NOMO-1 treated with dmso at 0.1 percent for 144 hours (cell line): ENCODE measurements around the gene VPS4A.

Experiments used
- DNase-seq: peaks from one replicate; lab custom pipeline; 2025; ENCODE audit not compliant: unreplicated experiment; lab: John Stamatoyannopoulos, UW

VPS4A gene

DNA sequence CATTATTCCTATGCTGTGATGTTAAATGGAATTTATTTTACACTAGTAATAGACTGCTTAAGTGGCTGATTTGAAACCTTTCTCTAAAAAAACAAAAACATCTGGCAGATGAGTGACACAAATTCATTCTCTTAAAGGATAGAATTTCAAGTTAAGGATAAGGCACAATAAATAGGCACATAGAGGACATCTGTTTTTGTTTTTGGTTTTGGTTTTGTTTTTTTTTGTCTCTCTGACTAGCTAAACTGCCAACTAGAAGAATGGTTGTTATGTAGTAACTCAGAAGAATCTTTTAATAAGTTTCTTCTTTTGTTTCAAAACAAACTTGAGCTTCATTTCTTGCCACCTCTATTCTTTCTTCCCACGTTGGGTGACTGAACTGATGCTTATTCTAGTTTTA is 5.1 kb upstream of the VPS4A start:
- no peak for DNase-seq

- no peak for DNase-seq
These were observed 4.1 kb upstream of the VPS4A start for GRCh38 chr16:69307091-69307490.

- DNase-seq: no peak
These were observed 3.3 kb upstream of the VPS4A start for GRCh38 chr16:69307856-69308255.

- DNase-seq: no peak
These were observed 1.8 kb upstream of the VPS4A start for GRCh38 chr16:69309316-69309715.

GRCh38 chr16:69311533-69312387 is 610 bp downstream of the VPS4A start:
- no peak for DNase-seq

- DNase-seq: no peak
These were observed 2.3 kb downstream of the VPS4A start for GRCh38 chr16:69313469-69313868.

DNA sequence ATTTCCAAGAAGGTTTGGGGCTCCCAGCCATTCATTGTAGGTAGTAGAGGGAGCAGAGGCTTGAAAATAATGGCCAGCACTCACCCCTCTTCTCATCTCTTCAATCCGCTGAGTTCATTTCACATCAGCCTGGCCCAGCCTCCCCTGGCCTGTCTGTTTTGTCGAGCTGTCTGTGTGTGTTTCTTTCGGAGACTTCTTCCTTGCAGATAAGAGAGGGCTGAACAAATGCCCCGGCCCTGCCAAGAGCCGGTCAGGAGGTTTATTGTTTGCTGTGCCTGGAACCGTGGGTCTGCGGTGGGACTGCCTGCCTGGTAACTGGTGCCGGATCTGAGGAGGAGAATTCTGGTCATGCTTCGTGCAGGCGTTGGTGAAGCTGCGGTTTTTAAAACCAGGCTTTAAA is 3.4 kb downstream of the VPS4A start:
- DNase-seq: no peak

- no peak for DNase-seq
These were observed 4.5 kb downstream of the VPS4A start for GRCh38 chr16:69315486-69316311.

DNA sequence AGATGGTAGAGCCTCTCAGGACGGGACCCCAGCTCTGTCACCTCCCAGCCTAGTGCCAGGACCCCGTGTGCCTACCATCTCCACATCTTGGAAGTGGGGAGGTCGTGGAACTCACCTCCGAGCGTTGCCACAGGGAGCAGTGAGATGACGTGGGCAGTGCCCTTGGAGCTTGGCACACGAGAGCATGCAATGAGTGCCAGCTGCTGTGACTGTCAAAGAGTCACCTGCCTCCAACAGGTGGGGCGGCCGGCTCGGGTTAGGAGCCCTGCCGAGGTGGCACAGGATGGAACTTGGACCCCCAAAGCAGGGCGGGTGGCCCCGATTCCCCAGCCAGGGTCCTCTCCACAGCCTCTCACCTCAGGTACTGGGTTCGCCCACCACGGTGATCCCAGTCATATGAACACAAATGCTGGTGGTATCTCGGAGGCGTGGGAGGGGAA is 5.5 kb downstream of the VPS4A start:
- no peak for DNase-seq

DNA sequence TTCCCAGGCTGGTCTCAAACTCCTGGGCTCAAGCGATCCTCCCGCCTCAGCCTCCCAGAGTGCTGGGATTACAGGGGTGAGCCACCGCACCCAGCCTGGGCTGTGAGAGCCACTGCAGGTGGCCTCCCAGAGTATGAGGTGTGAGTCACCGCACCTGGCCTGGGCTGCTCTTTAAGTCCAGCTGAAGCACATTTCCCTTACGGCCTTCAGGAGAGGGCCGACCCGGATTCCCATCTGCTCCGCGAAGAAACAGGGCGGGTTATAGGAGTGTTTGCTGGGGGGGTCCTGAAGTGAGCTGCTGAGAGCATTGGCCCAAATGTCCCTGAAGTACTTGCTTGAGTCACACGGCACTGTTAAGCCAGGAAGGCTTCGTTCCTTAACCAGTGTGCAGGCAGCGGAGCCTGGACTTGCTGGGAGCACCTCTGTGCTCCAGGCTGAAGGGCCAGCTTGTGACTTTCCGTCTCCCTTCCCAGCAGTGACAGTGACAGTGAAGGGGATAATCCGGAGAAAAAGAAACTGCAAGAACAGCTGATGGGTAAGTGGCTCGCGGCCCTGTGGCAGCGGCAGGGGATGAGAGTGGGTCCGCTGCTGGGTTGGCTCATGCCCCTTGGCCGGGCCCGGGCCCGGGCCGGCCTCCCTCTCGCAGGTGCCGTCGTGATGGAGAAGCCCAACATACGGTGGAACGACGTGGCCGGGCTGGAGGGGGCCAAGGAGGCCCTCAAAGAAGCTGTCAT is 7.2 kb downstream of the VPS4A start:
- DNase-seq: no peak

- DNase-seq: no peak
These were observed 7.8 kb downstream of the VPS4A start for GRCh38 chr16:69318911-69319289.

DNA sequence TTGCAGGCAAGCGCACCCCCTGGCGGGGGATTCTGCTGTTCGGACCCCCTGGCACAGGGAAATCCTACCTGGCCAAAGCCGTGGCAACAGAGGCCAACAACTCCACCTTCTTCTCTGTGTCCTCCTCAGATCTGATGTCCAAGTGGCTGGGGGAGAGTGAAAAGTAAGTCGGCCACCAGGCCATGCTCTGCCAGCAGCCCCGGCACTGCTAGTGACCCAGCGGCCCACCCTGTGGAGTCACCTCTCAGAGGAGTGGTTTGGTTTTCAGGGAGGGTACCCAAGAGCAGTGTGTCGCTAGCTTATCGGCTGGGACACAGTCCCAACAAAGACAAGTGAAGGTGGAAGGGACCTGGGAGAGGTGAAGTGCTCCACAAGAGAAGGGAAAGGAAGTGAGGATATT is 8.2 kb downstream of the VPS4A start:
- DNase-seq: no peak

DNA sequence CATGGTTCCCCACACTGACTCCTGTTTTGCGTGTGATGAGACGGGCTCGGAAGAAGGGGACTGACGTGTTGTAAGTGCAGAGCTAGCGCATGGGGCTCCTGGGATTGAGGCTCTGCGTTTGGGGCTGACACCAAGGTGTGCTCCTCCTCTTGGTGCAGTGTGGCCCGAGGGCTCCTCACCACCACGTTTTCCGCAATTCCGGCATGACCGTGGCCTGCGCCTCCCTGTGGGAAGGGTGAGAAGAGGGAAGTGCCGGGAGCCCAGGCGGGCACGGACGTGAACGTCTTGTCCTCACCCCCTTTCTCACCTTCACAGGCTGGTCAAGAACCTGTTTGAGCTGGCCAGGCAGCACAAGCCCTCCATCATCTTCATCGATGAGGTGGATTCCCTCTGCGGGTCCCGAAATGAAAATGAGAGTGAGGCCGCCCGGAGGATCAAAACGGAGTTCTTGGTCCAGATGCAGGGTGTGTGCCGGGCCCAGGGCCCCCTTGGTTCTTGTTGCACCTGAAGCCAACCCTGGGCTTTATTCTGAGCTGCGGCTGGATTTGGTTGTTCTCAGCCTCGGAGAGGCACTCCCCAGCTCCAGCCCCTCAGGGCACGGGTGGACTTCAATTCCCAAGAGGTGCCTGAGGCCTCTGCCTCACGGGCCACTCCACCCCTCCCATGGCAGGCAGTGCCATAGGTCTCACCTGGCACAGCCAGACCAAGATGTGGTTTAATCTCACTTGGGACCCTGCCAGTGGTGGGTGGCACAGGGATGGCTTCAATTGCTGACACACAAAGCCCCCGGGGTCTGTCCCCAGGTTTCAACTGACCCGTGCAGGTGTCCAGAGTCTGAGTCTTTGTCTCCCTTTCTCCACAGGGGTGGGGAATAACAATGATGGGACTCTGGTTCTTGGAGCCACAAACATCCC is 8.9 kb downstream of the VPS4A start:
- DNase-seq: no peak

- DNase-seq: no peak
These were observed 9.6 kb downstream of the VPS4A start for GRCh38 chr16:69320740-69321073.

- DNase-seq: no peak
These were observed 9.9 kb downstream of the VPS4A start for GRCh38 chr16:69321080-69321479.

GRCh38 chr16:69322343-69322742 is 11.2 kb downstream of the VPS4A start:
- DNase-seq: no peak

DNA sequence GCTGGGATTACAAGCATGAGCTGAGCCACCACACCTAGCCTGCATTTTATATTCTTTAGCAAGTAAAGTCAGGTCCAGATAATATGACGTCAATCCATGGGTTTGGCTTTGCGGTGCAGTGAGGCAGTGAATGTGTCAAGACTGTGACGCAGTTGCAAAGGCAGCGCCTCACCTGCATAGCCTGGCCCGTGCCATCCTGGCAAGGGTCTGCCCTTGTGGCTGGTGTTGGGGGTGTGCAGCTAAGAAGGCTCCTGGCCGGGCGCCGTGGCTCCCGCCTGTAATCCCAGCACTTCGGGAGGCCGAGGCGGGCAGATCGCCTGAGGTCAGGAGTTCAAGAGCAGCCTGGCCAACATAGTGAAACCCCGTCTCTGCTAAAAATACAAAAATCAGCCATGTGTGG is 12.3 kb downstream of the VPS4A start:
- DNase-seq: no peak

- no peak for DNase-seq
These were observed 12.9 kb downstream of the VPS4A start for GRCh38 chr16:69324013-69324531.

GRCh38 chr16:69324585-69325253 is 13.6 kb downstream of the VPS4A start:
- no peak for DNase-seq

- no peak for DNase-seq
These were observed 14.6 kb downstream of the VPS4A start for GRCh38 chr16:69325784-69326171.
